ENCODE measurements around the gene IL32.
A peak's percentile ranks its signal among the peaks of the same experiment; 100 is the strongest.

Gene IL32

GRCh38 chr16:3027983-3028715 lies 37.3 kb upstream of the IL32 start:
- DNase-seq: peak; percentile 93 to 95

GRCh38 chr16:3028716-3029319 lies 36.6 kb upstream of the IL32 start:
- no peak for DNase-seq

GRCh38 chr16:3029491-3030221 lies 35.8 kb upstream of the IL32 start:
- no peak for DNase-seq

- DNase-seq: no peak
Measured at GRCh38 chr16:3030222-3031212, 34.9 kb upstream of the IL32 start.

- DNase-seq: no peak
Measured at GRCh38 chr16:3032624-3033023, 32.8 kb upstream of the IL32 start.

- DNase-seq: no peak
Measured at GRCh38 chr16:3035289-3035971, 30.0 kb upstream of the IL32 start.

- DNase-seq: no peak
Measured at GRCh38 chr16:3035972-3036725, 29.3 kb upstream of the IL32 start.

GRCh38 chr16:3036726-3037315 lies 28.6 kb upstream of the IL32 start, which contains the start of gene BICDL2:
TSS of gene BICDL2 (minus strand) at chr16:3036944. CDS start at chr16:3035496, 1,448 bp downstream.
- DNase-seq: no peak

GRCh38 chr16:3038256-3038655 lies 27.2 kb upstream of the IL32 start:
- DNase-seq: no peak

GRCh38 chr16:3038896-3039295 lies 26.5 kb upstream of the IL32 start:
- DNase-seq: no peak

GRCh38 chr16:3042376-3042775 lies 23.1 kb upstream of the IL32 start:
- DNase-seq: no peak

- no peak for DNase-seq
Measured at GRCh38 chr16:3044708-3045107, 20.7 kb upstream of the IL32 start.

GRCh38 chr16:3045758-3046640 lies 19.4 kb upstream of the IL32 start, which contains the start of gene MMP25:
TSS of gene MMP25 (plus strand) at chr16:3046561. CDS start at chr16:3046918, 357 bp downstream.
- DNase-seq: no peak

GRCh38 chr16:3046641-3047386 lies 18.6 kb upstream of the IL32 start:
- DNase-seq: no peak

GRCh38 chr16:3047387-3047720 lies 18.1 kb upstream of the IL32 start:
- no peak for DNase-seq

- no peak for DNase-seq
Measured at GRCh38 chr16:3049921-3050481, 15.4 kb upstream of the IL32 start.

- DNase-seq: no peak
Measured at GRCh38 chr16:3050487-3050886, 15.0 kb upstream of the IL32 start.

GRCh38 chr16:3051009-3051408 lies 14.4 kb upstream of the IL32 start:
- DNase-seq: no peak

- no peak for DNase-seq
Measured at GRCh38 chr16:3051494-3051893, 13.9 kb upstream of the IL32 start.

Data from NCI-H187 (cell line).